Astrocyte of the cerebellum (primary cell): ENCODE results near the gene ADARB2.

ENCODE experiments used
- DNase-seq: peaks from one replicate; pipeline ENCODE4 v3.0.0-alpha.2; 2011; ENCODE audit warnings: low read depth
- H3K4me3 ChIP-seq: 2 replicates; pipeline ENCODE4 v1.5.1; 2011; ENCODE audit warnings: mild to moderate bottlenecking, low read depth, low read length, moderate library complexity
- CTCF ChIP-seq: IDR thresholded peaks from 2 replicates; pipeline ENCODE4 v1.5.1; 2012; ENCODE audit warnings: low read length, low read depth, moderate library complexity, mild to moderate bottlenecking; ENCODE audit errors: missing control alignments
- in situ Hi-C: cut with HindIII; loops from 2 replicates; pipeline ENCODE4 v1.10.0; 2017; ENCODE audit warnings: low sequenced_read_pairs

Gene ADARB2

GRCh38 chr10:1186683-1186990, 550.7 kb downstream of the ADARB2 start:
- in situ Hi-C loops: no loop called here
- no peak for TF ChIP-seq CTCF
- no peak for DNase-seq
- no peak overlapping the region for H3K4me3 ChIP-seq

- DNase-seq: no peak
- no peak for TF ChIP-seq CTCF
- no peak overlapping the region for H3K4me3 ChIP-seq
- in situ Hi-C loops: no loop called here
These were observed 551.2 kb downstream of the ADARB2 start for GRCh38 chr10:1185911-1186682.

- TF ChIP-seq CTCF: no peak
- no peak for DNase-seq
- in situ Hi-C loops: no loop called here
- no peak overlapping the region for H3K4me3 ChIP-seq
These were observed 552.5 kb downstream of the ADARB2 start for GRCh38 chr10:1184541-1185430.

- in situ Hi-C loops: no loop called here
These were observed 553.6 kb downstream of the ADARB2 start for GRCh38 chr10:1183701-1184100.

GRCh38 chr10:1183033-1183396, 554.3 kb downstream of the ADARB2 start:
- in situ Hi-C loops: no loop called here
- no peak for TF ChIP-seq CTCF

More at GRCh38 chr10:1183701-1184100, 553.6 kb downstream of the ADARB2 start:
- DNase-seq: no peak
- no peak for TF ChIP-seq CTCF
- H3K4me3 ChIP-seq: no peak overlapping the region

GRCh38 chr10:1182280-1183032, 554.9 kb downstream of the ADARB2 start:
- DNase-seq: no peak
- in situ Hi-C loops: no loop called here
- TF ChIP-seq CTCF: no peak
- no peak overlapping the region for H3K4me3 ChIP-seq

More at GRCh38 chr10:1183033-1183396, 554.3 kb downstream of the ADARB2 start:
- DNase-seq: no peak
- H3K4me3 ChIP-seq: no peak overlapping the region
